ENCODE results near the gene POU2AF1. TPM values are rescaled to one million over a fixed set of nuclear protein-coding genes. Genes with fewer than 3 reads are reported as not detected.

POU2AF1 gene
- total RNA-seq, 1 experiment from 2014 or later = not detected

DNA sequence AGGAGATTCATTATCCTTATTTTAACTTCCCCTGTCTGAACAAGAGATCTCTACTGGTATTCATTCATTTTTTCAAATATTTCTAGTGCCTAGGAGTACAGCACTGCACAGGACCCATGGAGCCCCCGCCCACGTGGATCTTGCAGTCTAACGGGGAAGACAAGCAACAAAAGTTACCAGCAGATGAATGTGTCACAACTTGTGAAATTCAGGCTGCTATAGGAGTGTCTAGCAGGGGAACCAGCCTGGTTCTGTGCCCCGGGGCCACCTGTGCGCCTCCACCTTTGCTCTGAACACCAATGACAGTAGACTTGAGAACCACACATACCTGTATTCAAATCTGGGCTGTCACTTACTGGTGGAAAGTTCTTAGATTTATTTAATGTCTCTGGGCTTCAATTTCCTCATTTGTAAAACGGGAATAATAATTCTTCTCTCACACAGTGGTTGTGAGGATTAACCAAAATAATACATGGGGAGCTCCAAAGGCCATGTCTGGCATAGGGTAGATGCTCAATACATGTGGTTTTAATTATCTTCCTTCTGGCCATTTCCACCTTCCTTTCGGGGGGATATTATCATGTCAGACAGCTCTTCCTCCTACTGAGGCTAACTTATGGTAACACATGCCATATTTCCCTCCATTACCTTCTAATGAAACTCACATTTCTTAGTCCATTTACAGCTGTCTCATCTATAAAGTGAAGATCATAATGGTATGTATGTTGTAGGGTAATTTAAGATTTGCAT lies 17.8 kb downstream of the POU2AF1 start:
- no peak for DNase-seq (ENCODE audit: low read depth)

DNA sequence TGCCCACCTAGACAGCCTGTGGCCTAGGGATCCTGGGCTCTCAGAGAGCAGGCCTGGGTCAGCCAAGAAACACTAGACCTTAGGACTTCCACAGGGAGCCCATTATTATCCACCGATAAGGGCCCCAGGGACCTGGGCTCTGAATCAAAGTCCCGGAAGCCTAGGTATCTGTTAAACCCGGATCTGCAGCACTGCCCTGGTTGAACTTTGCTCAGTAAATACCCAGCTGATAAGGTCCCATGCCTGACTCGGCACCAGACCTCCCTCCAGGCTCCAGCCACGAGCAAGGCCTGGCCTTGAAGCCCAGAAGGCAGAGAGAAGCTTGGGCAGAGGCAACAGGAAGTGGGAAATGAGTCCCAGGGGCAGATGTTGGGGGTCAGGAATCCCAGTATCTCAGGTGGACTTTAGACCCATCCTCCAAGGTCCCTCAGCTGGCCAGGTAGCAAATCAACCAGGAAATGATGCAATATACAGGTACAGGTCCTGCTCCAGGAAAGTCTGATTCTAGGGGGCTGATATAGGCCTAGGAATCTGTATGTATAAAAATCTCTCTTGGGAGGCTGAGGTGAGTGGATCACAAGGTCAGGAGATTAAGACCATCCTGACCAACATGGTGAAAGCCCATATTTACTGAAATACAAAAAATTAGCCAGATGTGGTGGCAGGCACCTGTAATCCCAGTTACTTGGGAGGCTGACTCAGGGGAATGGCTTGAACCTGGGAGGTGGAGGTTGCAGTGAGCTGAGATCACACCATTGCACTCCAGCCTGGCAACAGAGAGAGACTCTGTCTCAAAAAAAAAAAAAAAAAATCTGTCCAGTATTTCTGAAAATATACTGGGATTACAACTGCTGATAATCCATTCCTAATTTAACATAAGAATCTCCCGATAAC lies 18.7 kb downstream of the POU2AF1 start:
- DNase-seq (ENCODE audit: low read depth) = no peak

GRCh38 chr11:111359223-111360149 lies 19.6 kb downstream of the POU2AF1 start:
- DNase-seq (ENCODE audit: low read depth) = no peak

- no peak for DNase-seq (ENCODE audit: low read depth)
Measured at GRCh38 chr11:111358038-111359001, 20.8 kb downstream of the POU2AF1 start.

DNA sequence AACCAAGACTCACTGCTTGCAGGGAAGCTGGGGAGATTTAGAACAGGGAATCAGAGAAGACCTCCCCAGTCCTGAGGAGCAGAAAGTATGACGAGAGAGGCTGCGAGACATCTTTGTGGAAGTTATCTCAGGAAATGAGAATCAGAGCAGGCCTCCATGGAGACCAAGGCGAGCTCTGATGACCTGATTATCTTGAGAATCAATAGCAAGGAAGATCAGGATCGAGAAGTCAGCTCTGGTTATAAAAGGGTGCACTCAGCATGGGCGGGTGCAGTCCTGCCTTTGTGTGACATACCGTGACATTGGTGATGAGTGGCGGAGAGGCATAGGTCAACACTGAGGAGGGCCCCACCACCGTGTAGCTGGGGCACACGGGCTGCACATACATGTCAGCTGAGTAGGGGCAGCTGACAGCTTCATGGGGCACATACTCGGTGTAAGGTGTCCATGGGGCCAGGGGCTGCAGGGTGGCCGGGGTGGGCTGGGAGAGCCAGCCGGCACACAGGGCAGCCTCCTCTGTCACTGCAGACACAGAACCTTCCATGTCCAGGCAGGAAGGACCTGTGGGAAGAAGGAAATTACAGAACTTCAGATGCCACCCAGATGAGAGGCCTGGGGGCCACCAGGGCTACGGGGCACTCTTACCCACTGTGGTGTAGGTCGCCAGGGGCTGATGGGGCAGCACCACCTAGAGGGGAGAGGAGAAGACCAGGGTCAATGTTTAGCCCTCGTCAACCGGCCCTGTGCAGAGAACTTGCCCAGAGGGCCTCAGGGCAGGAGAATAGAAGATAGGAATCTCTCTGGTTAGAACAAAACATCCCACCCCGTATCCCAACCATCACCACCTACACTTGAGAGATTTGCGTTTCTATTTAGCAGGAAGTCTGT lies 21.7 kb downstream of the POU2AF1 start:
- no peak for DNase-seq (ENCODE audit: low read depth)

GRCh38 chr11:111356660-111357048 lies 22.4 kb downstream of the POU2AF1 start:
- DNase-seq (ENCODE audit: low read depth) = no peak

- DNase-seq (ENCODE audit: low read depth) = no peak
Measured at GRCh38 chr11:111355956-111356659, 23.0 kb downstream of the POU2AF1 start.

DNA sequence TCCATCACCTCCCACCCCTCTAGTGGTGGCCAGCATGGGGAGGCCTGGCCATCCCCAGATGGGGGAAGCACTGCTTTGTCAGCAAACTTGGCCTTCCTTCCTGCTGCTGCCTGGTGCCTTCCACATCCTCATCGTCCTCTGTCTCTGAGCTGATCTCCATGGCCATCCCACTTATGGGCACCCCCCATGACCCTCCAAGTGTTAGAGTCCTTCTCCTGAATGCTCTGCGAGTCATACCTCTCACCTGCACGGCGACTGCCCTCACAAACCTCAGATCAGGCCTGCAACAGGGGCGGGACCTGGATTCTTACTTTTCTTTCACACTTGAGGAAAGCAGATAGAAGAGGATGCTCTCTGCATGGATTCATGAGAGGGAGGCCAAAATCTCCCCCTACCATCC lies 24.0 kb downstream of the POU2AF1 start:
- no peak for DNase-seq (ENCODE audit: low read depth)

GRCh38 chr11:111354601-111354891 lies 24.5 kb downstream of the POU2AF1 start:
- no peak for DNase-seq (ENCODE audit: low read depth)

GRCh38 chr11:111353776-111354600 lies 25.1 kb downstream of the POU2AF1 start:
- DNase-seq (ENCODE audit: low read depth) = no peak

GRCh38 chr11:111352935-111353710 lies 26.0 kb downstream of the POU2AF1 start:
- DNase-seq (ENCODE audit: low read depth) = no peak

GRCh38 chr11:111352231-111352746 lies 26.8 kb downstream of the POU2AF1 start:
- no peak for DNase-seq (ENCODE audit: low read depth)

DNA sequence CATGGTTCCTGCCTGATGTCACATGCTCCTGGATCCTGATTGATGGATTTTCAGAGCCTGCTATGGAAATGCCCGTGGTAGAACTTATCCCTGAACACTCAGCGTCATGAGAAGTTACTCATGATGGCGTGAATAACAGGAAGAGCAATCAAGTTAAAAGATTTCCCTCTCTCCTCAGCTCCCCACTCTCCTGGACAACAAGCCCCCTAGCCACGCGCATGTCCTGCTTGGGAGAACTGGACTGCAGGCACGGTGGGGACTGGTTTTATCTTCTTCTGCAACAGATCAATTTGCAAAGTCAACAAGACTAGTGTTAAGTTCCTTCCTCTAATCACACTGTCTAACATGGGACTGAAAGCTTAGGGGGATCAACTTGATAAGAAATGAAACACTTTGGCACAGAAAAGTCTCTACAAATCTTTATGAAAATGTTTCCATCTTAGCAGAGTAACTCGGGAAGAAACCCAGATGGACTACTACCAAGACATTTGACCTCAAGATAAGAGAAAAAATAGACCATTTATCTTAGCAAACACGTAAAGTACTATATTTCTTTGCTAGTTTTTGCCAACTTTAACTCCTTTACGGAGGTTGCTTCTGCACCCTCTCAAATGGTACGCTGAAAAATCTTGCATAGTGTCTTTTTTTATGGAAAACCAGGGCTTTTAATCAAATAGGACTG lies 27.6 kb downstream of the POU2AF1 start:
- DNase-seq (ENCODE audit: low read depth) = no peak

GRCh38 chr11:111350811-111351210 lies 28.3 kb downstream of the POU2AF1 start:
- DNase-seq (ENCODE audit: low read depth) = no peak

DNA sequence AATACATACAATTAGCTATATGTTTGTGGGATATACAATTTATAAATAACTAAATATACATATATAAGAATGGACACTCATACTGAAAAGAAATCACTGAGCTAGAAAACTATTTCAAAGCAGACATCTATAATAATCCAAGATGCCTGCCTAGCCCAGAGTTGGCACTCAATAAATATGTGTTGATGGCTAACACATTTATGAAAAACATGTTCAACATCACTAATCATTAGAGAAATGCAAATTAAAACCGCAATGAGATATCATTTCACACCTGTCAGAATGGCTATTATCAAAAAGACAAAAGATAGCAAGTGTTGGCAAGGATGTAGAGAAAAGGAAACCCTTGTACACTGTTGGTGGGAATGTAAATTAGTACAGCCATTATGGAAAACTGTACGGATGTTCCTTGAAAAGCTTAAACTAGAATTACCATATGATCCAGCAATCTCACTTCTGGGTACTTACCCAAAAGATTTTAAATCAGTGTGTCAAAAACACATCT lies 29.8 kb downstream of the POU2AF1 start:
- no peak for DNase-seq (ENCODE audit: low read depth)

- no peak for DNase-seq (ENCODE audit: low read depth)
Measured at GRCh38 chr11:111348147-111348546, 30.9 kb downstream of the POU2AF1 start.
